Hematopoietic multipotent progenitor cell treated with erythropoietin and hydrocortisone succinate and interleukin-3 and kit ligand, for 15 days (in vitro differentiated cells): ENCODE measurements around the gene ANXA7.
"Not testable (repeated sequence)": the region's sequence is repeated elsewhere in the genome, so short reads cannot be mapped to it uniquely, and the experiment has no call there.

ENCODE experiments used
- DNase-seq: peaks from one replicate; pipeline ENCODE4 v3.0.0-alpha.2; 2015; ENCODE audit warnings: low spot score

Gene ANXA7

DNA sequence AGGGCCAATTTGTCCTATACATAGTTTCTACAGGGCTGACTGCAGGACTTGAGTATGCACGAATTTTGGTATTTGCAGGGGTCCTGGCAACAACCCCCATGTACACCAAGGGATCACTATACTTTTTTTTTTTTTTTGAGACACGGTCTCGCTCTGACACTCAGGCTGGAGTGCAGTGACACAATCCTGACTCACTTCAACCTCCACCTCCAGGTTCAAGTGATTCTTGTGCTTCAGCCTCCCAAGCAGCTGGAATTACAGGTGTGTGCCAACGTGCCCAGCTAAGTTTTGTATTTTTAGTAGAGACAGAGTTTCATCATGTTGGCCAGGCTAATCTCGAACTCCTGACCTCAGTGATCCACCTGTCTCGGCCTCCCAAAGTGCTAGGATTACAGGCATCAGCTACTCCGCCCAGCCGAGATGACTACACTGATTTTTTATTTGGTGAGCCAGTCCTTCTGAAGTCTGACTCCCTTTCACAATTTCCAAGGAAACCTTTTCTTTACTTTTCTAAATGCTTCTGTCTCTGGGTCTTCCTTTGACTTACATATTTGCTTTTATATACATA lies 75.0 kb downstream of the ANXA7 start:
- DNase-seq = no peak

DNA sequence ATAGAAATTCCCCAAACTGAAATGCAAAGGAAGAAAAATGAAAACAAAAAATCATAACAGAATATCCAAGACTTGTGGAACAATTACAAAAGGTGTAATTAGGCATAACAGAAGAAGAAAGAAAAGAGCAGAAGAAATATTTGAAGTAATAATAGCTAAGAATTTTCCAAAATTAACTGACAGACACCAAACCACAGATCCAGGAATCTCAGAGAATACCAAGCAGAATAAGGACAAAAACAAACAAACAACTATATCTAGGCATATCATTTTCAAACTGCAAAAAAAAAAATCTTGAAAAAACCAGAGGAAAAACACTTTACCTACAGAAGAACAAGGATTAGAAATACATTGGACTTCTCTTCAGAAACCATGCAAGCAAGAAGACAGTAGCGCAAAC lies 80.7 kb downstream of the ANXA7 start:
- no peak for DNase-seq

DNA sequence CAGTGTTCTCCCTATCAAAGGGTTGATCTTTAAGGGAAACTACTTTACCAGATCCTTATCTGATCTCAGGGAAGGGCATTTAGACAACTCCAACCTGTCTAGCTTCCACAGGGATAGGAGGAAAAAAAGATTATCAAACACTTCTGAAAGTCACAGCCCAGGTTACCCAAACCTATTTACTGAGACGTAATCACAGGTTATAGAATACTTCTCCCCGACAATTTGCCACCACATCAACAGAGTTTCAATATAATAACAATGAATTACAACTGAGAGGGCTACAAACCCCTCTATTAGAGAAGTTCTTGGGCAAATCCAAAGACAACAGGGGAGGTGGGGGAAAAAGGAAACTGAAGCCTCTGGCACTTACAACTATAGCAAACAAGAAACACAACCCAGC lies 81.5 kb downstream of the ANXA7 start:
- DNase-seq = no peak

- not testable (repeated sequence) for DNase-seq
Observed at GRCh38 chr10:73328523-73328922, 85.3 kb downstream of the ANXA7 start.

GRCh38 chr10:73325290-73325689 lies 88.6 kb downstream of the ANXA7 start:
- DNase-seq = not testable (repeated sequence)
